DMS153 treated with DMSO at 0.1 percent for 48 hours (cell line): ENCODE data around the gene SFT2D2.
A peak's percentile ranks its signal among the peaks of the same experiment; 100 is the strongest.
"Not testable (repeated sequence)": the region's sequence is repeated elsewhere in the genome, so short reads cannot be mapped to it uniquely, and the experiment has no call there.

Experiments used
- DNase-seq: peaks from one replicate; lab custom pipeline; 2025; ENCODE audit not compliant: unreplicated experiment; lab: John Stamatoyannopoulos, UW

The SFT2D2 gene

GRCh38 chr1:168225476-168226190, at the start of gene SFT2D2:
Gene SFT2D2 (plus strand): TSS chr1:168226004. CDS start chr1:168226080, 76 bp downstream.
- peak; percentile 90 for DNase-seq

GRCh38 chr1:168178227-168178637, 47.6 kb upstream of the SFT2D2 start:
- no peak for DNase-seq

GRCh38 chr1:168178638-168179437, 47.0 kb upstream of the SFT2D2 start, which contains the start of gene TIPRL:
Gene TIPRL (plus strand): TSS chr1:168178962. CDS start chr1:168179078, 116 bp downstream.
- DNase-seq: peak; percentile 98

- peak; percentile 50 for DNase-seq
Measured at GRCh38 chr1:168179438-168180147, 46.2 kb upstream of the SFT2D2 start.

DNA sequence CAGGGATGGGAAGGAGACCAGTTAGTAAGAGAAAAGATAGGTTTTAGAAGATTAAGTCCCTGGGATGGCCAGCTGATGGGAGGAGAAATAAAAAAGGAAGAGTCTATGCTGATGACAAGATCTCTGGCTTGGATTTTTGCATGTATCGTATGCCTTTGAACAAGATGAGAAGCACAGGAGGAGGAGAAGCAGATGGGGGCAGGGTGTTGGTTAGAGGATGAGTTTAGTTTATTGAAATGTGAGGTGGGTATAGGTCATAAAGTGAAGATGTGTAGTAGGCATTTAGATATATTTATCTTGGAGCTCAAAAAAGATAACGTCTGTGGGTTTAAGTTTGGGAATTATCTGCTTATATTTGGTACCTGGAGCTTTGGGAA, 45.7 kb upstream of the SFT2D2 start:
- DNase-seq: no peak

DNA sequence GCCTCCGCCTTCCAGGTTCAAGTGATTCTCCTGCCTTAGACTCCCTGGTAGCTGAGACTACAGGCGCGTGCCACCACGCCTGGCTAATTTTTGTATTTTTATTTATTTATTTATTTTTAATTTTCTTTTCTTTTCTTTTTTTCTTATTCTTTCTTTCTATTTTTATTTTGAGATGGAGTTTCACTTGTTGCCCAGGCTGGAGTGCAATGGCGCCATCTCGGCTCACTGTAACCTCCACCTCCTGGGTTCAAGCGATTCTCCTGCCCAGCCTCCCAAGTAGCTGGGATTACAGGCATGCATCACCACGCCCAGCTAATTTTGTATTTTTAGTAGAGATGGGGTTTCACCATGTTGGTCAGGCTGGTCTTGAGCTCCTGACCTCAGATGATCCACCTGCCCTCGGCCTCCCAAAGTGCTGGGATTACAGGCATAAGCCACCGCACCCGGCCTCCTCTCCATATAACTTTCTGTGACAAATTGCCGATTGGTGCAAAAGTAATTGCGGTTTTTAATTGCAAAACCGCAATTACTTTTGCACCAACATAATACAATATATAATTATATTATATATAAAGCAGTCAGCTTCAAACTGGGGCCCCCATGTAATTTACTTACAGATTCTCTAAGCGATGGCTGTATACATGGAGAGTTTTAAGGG, 44.6 kb upstream of the SFT2D2 start:
- DNase-seq: not testable (repeated sequence)

DNA sequence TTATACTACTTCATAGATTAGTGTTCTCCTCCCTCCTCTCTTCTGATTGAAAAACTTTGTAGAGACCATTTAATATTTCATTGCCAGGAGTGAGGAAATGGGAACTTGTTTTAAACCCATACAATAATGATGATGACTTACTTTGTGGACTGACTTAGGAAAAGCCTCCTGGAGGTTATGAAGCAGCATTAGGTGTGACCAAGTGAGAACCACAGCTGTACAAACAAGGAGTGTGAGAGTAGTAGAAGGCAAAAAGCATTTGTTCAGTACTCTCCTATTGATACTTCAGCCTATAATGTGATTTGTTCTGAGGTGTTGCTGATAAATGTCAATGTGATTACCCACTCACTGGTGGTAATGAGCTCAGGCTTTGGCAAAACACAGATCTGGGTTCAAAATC, 38.6 kb upstream of the SFT2D2 start:
- DNase-seq: no peak

DNA sequence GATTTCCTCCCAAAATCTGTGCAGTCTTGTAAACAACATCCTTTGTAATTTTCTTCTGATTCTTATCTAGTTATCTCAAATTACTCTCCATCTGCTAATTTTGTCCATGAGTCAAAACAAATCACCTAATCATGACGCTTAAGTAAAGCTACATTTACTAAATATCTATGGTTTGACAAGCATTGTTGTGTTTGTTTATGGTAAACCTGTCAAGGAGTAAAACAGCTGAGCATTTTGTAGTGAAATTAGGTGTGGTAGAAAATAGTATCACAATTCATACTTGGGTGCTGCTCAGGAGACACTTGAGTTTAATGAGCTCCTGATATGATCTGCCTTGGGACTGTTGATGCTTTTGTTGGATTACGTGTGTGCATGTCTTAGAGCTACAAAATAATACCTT, 35.4 kb upstream of the SFT2D2 start:
- no peak for DNase-seq

DNA sequence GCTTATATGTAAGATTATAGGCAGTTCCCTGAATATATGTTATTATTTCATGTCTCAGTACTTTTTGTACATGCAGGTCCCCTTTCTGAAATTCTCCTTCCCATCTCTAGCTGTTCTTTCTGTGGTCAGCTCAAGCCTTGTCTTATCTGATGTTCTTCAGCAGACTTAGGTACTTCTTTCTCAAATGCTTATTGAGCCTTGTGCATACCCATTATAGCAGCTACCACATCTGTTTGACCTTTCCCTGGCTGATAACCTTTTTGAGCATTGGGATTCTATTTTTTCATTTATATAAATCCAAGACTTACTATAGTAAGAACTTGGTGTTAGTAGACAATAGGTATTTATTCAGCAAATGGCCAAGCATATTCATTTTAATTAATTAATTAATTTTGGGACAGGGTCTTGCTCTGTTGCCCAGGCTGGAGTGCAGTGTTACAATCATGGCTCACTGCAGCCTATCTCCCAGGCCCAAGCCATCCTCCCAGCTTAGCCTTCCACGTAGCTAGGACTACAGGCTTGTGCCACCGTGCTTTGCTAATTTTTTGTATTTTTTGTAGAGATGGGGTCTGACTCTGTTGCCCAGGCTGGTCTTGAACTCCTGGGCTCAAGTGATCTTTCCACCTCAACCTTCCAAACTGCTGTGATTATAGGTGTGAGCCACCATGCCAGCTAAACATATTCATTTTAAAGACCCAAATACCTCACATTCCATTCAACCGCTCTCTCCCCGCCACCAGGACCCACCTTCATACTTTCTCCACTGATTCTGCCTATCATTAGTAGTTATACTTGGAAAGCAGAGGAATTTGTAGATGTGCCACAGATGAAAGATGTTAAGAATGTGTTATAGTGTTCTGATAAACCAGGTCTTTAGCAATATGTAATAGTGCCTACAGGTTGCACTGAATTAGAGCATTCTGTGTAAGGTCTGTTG, 30.3 kb upstream of the SFT2D2 start:
- DNase-seq: no peak

DNA sequence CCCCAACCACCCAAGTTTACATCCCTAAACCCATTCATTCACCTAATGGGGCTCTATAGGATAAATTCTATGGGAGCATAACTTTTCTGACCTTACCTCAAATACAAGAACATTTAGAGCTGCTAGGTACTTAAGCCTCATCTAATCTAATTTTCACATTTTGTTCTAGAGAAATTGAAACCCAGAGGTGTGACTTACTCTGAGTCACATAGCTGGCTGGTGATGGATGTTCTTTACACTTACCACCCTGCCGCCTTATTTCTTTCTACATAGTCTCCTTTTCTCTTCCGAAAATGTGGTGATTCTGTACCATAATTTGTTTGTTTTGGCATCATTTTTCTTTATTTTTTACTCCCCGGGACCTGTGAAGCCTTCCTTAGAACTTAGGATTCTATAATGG, 26.7 kb upstream of the SFT2D2 start:
- no peak for DNase-seq

DNA sequence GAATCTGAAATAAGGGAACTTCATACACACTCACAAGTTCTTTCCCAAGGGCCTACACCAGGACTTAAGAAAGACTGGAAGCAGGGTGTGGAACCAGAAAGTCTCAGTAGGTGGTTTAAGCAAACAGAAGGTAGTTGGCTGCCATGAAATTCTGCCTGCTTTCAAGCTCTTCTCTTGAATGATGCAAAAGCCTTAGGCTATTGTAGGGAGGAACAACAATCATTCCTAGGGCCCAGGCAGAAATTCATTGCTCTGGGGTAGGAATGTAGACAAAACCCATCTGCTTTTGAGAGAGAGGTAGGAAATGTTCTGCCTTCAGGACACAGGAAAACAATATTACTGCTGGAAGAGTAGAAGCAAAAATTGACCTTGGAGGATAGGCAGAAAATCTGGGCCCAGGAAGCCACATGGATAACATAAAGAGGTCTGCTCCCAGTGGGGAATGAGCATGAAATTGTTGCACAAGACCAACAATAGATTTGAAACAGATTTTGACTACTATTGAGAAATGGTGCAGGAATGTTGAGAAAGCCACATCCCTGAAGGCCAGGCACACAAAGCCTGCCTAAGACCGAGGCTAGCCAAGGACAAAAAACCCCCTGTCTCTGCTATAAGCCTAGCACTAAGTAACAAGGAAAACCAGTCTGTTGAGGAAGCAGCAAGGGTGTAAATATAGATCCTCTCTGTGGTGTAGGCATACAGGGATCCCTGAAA, 22.7 kb upstream of the SFT2D2 start:
- no peak for DNase-seq

- no peak for DNase-seq
Measured at GRCh38 chr1:168206111-168206510, 19.7 kb upstream of the SFT2D2 start.

- DNase-seq: not testable (repeated sequence)
Measured at GRCh38 chr1:168207673-168208072, 18.1 kb upstream of the SFT2D2 start.

DNA sequence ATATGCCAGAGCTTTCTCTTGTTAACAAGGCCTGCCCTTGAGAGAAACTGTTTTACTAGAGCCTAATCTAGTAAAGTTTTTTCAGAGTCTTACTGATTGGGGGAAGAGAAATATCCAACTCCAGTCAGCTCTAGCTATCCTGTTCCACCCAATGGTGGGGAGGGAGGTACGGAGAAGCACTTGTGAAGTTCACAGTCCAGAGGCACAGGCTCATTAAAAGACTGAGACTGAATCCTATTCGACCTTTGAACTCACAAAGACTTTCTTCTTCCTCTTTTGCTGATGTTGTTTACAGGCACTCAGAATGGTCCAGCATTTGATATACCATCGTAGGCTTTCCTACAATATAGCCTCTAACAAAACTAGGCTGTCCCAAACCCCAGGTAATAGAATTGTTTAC, 15.5 kb upstream of the SFT2D2 start:
- no peak for DNase-seq

DNA sequence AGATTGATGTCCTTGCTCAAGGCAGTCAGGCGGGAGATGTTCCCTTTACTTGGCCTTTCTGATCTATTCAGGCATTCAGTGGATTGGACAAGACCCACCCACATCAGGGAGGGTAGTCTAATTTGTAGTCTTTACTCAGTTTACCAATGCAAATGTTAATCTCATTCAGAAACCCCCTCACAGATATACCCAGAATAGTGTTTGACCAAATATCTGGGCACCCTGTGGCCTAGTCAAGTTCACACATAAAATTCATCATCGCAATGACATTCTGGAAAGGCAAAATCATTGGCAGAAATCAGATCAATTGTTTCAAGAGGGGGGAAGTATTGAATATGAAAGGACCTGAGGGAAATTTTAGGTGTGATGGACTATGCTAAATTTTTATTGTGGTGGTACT, 12.5 kb upstream of the SFT2D2 start:
- no peak for DNase-seq

DNA sequence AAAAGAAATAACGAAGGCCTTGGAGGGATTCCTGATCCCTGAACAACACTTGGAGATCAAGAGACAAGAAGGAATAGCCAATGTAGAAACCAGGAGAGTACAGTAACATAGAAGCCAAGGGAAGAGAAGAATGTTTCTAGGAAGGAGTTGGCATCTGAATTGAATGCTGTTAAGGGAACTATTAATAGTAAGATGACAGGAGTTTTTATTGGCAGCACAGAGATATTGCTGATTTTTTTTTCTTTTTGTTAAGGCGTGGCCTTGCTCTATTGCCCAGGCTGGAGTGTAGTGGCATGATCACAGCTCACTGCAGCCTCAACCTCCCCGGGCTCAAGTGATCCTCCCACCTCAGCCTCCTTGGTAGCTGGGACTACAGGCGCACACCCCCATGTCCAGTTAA, 9.6 kb upstream of the SFT2D2 start:
- DNase-seq: no peak

DNA sequence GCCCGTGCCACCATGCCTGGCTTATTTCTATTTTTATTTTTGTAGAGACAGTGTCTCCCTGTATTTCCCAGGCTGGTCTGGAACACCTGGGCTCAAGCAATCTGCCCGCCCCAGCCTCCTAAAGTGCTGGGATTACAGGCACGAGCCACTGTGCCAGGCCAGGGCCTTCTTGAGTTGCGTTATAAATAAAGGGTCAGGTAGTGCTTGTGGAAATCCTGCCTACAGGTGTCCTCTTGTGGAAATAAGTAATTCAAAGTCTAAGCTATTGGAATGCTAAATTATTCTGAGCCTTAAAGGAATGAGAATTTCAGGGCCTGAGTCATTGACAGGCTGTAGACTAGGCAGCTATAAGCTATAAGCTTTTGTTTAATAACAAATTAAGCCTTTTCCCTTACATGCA, 8.1 kb upstream of the SFT2D2 start:
- DNase-seq: no peak

DNA sequence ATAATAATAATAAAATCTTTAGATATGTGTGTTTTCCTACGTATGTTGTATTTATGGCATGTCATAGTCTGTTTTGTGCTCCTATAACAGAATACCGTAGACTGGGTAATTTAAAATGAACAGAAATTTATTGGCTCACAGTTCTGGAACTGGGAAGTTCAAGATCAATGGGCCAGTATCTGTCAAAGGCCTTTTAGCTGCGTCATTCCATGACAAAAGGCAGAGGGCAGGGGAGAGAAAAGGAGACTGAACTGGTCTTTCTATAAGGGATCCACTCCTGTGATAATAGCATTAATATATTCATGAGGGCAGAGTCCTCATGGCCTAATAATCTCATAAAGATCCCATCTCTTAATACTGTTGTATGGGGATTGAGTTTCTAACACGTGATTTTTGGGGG, 7.1 kb upstream of the SFT2D2 start:
- no peak for DNase-seq

DNA sequence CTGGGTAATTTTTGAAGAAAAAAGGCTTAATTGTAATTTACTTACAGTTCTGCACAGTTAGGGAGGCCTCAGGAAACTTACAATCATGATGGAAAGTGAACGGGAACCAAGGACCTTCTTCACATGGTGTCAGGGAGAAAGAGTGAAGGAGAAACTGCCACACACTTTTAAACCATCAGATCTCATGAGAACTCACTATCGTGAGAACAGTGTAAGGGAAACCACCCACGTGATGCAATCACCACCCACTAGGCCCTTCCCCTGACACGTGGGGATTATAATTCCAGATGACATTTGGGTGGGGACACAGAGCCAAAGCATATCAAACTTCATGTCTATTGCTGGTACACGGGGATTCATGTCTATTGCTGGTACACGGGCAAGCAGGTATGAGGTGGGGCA, 5.3 kb upstream of the SFT2D2 start:
- DNase-seq: no peak

DNA sequence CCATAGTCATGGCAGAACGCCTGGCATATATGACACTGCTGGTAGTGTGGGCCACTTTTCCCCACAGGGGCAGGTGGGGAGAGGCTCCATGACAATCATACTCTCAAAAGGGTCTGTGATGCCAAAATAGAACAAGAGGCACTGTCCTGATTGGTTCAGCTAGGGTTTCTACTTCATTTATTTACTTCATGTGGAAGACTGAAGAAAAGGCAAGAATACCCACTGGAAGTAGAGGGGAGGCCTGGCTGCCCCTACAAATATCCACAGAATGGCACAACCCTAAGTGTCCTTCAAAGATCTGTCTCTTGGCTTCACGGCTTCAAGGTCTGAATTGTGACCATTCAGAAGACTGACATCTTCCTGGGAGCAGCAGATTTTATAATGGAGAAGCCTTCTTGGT, 4.5 kb upstream of the SFT2D2 start:
- DNase-seq: no peak
